H1 (cell line): ENCODE results near the gene SIX4. TPM values are rescaled to one million over a fixed set of nuclear protein-coding genes. Genes with fewer than 3 reads are reported as not detected.
"Not testable (repeated sequence)": the region's sequence is repeated elsewhere in the genome, so short reads cannot be mapped to it uniquely, and the experiment has no call there.

ENCODE experiments used
- CTCF ChIA-PET: fragments of 300-600 bp; sonication (Branson Sonifier 250); formaldehyde crosslinking; loops from one replicate; lab custom pipeline; 2021; ENCODE audit not compliant: partially characterized antibody; lab: Charles Lee
- POLR2A ChIA-PET: fragments of 300-600 bp; sonication (Branson Sonifier 250); formaldehyde crosslinking; loops from one replicate; lab custom pipeline; 2021; ENCODE audit warnings: inconsistent platforms; ENCODE audit not compliant: partially characterized antibody; lab: Charles Lee
- DNase-seq, 2 experiments: peaks; one replicate each; pipeline versions ENCODE4 v3.0.0 to v3.0.0-alpha.2; 2010 to 2022; ENCODE audit warnings: low spot score in 2 of 2, low read depth in 1 of 2, mixed read lengths in 1 of 2
- FAIRE-seq: peaks from 2 replicates; lab custom pipeline; 2011; peaks lifted over from hg19 to GRCh38; lab: Jason Lieb, UNC
- H2AFZ ChIP-seq: 2 replicates; pipeline ENCODE4 v1.8.1; 2012; ENCODE audit warnings: low read length, inconsistent platforms
- H2AK5ac ChIP-seq: 2 replicates; pipeline ENCODE4 v1.6.1; 2013; ENCODE audit warnings: low read depth, low read length
- H2BK120ac ChIP-seq: replicated peaks from 2 replicates; pipeline ENCODE3; 2013; ENCODE audit warnings: low read depth, low read length, inconsistent platforms
- H2BK12ac ChIP-seq: 2 replicates; pipeline ENCODE4 v1.6.1; 2013; ENCODE audit warnings: low read depth, low read length
- H2BK15ac ChIP-seq: 2 replicates; pipeline ENCODE4 v1.6.1; 2013; ENCODE audit warnings: low read length
- H2BK20ac ChIP-seq: 2 replicates; pipeline ENCODE4 v1.6.1; 2013; ENCODE audit warnings: low read length
- H2BK5ac ChIP-seq: 2 replicates; pipeline ENCODE4 v1.6.1; 2013; ENCODE audit warnings: low read depth, low read length
- H3K14ac ChIP-seq: 2 replicates; pipeline ENCODE4 v1.6.1; 2013; ENCODE audit warnings: inconsistent platforms; ENCODE audit not compliant: insufficient read length
- H3K18ac ChIP-seq: 2 replicates; pipeline ENCODE4 v1.6.1; 2013; ENCODE audit warnings: low read length; ENCODE audit errors: extremely low read depth
- H3K23ac ChIP-seq: 2 replicates; pipeline ENCODE4 v1.6.1; 2013; ENCODE audit warnings: inconsistent platforms; ENCODE audit not compliant: insufficient read length
- H3K23me2 ChIP-seq: 2 replicates; pipeline ENCODE4 v1.6.1; 2013; ENCODE audit warnings: low read depth, low read length
- H3K27ac ChIP-seq: 2 replicates; pipeline ENCODE4 v1.6.1; 2011; ENCODE audit warnings: low read depth, low read length, inconsistent platforms
- H3K27me3 ChIP-seq, 4 experiments: replicated peaks in 1 of 4; 1 replicate in 1 of 4; 2 replicates in 3 of 4; pipeline versions ENCODE4 v1.6.1 to v1.8.1; 2011 to 2013; ENCODE audit warnings: low read length in 3 of 4, mild to moderate bottlenecking in 3 of 4, inconsistent platforms in 2 of 4, mixed read lengths in 2 of 4, moderate library complexity in 1 of 4; ENCODE audit not compliant: control insufficient read depth in 3 of 4, insufficient read depth in 3 of 4; ENCODE audit errors: extremely low read depth in 1 of 4
- H3K36me3 ChIP-seq, 4 experiments: 2 replicates each; pipeline versions ENCODE4 v1.6.1 to v1.8.1; 2011 to 2013; ENCODE audit warnings: mild to moderate bottlenecking in 4 of 4, low read length in 3 of 4, moderate library complexity in 2 of 4, control low read depth in 1 of 4, inconsistent platforms in 1 of 4; ENCODE audit not compliant: insufficient read depth in 4 of 4, control insufficient read depth in 2 of 4
- H3K4ac ChIP-seq: replicated peaks from 2 replicates; pipeline ENCODE3; 2013; ENCODE audit warnings: low read length, low read depth, mixed read lengths, inconsistent platforms; ENCODE audit not compliant: insufficient read length
- H3K4me1 ChIP-seq, 4 experiments: replicated peaks in 1 of 4; 1 replicate in 1 of 4; 2 replicates in 3 of 4; pipeline versions ENCODE4 v1.6.1 to v1.8.1; 2011 to 2013; ENCODE audit warnings: low read length in 3 of 4, inconsistent platforms in 2 of 4, mixed read lengths in 1 of 4; ENCODE audit not compliant: insufficient read depth in 4 of 4, control insufficient read depth in 3 of 4
- H3K4me2 ChIP-seq, 2 experiments: 2 replicates each; pipeline versions ENCODE4 v1.6.1 to v1.8.1; 2011 to 2013; ENCODE audit warnings: low read depth in 2 of 2, low read length in 2 of 2, control low read depth in 1 of 2, inconsistent platforms in 1 of 2, mild to moderate bottlenecking in 1 of 2; ENCODE audit not compliant: insufficient read depth in 1 of 2
- H3K4me3 ChIP-seq, 4 experiments: fragments of 200-600, 300-600 bp in 1 of 4; sonication (generic), shearing (Covaris generic), sonication (Bioruptor Twin) in 1 of 4; 2 replicates each; pipeline versions ENCODE4 v1.5.1 to v1.8.1; 2011 to 2016; ENCODE audit warnings: low read length in 4 of 4, low read depth in 3 of 4, control low read depth in 2 of 4, inconsistent platforms in 2 of 4, mild to moderate bottlenecking in 2 of 4, mixed read lengths in 1 of 4, moderate library complexity in 1 of 4; ENCODE audit not compliant: insufficient read depth in 2 of 4; ENCODE audit errors: extremely low read depth in 1 of 4
- H3K56ac ChIP-seq: replicated peaks from 2 replicates; pipeline ENCODE3; 2013; ENCODE audit warnings: low read depth, mild to moderate bottlenecking, mixed read lengths, low read length, inconsistent platforms; ENCODE audit not compliant: insufficient read length
- H3K79me1 ChIP-seq: 2 replicates; pipeline ENCODE4 v1.6.1; 2013; ENCODE audit warnings: low read depth, low read length, control low read depth
- H3K79me2 ChIP-seq, 2 experiments: 2 replicates each; pipeline versions ENCODE4 v1.6.1 to v1.8.1; 2012 to 2013; ENCODE audit warnings: low read length in 2 of 2, mild to moderate bottlenecking in 2 of 2, inconsistent platforms in 1 of 2; ENCODE audit not compliant: insufficient read depth in 2 of 2, control insufficient read depth in 1 of 2
- H3K9ac ChIP-seq, 4 experiments: replicated peaks in 1 of 4; 1 replicate in 1 of 4; 2 replicates in 3 of 4; pipeline versions ENCODE4 v1.6.1 to v1.8.1; 2011 to 2013; ENCODE audit warnings: low read depth in 3 of 4, low read length in 3 of 4, control low read depth in 2 of 4, mild to moderate bottlenecking in 2 of 4, moderate library complexity in 2 of 4, inconsistent platforms in 1 of 4; ENCODE audit errors: extremely low read depth in 1 of 4
- H3K9me3 ChIP-seq, 2 experiments: 2 replicates each; pipeline versions ENCODE4 v1.6.1 to v1.8.1; 2012 to 2013; ENCODE audit warnings: mild to moderate bottlenecking in 2 of 2, moderate library complexity in 2 of 2, control low read depth in 1 of 2, inconsistent platforms in 1 of 2, low read depth in 1 of 2, low read length in 1 of 2, mixed read lengths in 1 of 2; ENCODE audit not compliant: insufficient read depth in 2 of 2
- H4K20me1 ChIP-seq, 2 experiments: replicated peaks in 1 of 2; 2 replicates each; pipeline versions ENCODE3 to v1.8.1; 2011 to 2013; ENCODE audit warnings: inconsistent platforms in 2 of 2, low read length in 2 of 2, mild to moderate bottlenecking in 1 of 2; ENCODE audit not compliant: insufficient read depth in 2 of 2, control insufficient read depth in 1 of 2
- H4K5ac ChIP-seq: 2 replicates; pipeline ENCODE4 v1.6.1; 2013; ENCODE audit warnings: low read length, low read depth, mixed read lengths, inconsistent platforms; ENCODE audit not compliant: insufficient read length
- H4K8ac ChIP-seq: 2 replicates; pipeline ENCODE4 v1.8.0; 2013; ENCODE audit warnings: mild to moderate bottlenecking, moderate library complexity, low read length, inconsistent platforms; ENCODE audit not compliant: insufficient read depth; ENCODE audit errors: extremely low read depth
- H4K91ac ChIP-seq: replicated peaks from 2 replicates; pipeline ENCODE3; 2013; ENCODE audit warnings: low read length, mixed read lengths, inconsistent platforms; ENCODE audit not compliant: insufficient read length
- WGBS, 2 experiments: shearing (Covaris generic) in 1 of 2; methylation state at CpG; one replicate each; pipeline versions ENCODE4 v1.1.6 to v1.1.7; 2013 to 2015; ENCODE audit warnings: low lambda C conversion rate in 2 of 2, mixed read lengths in 2 of 2, inconsistent platforms in 1 of 2, low coverage in 1 of 2, missing lambda C conversion rate in 1 of 2; ENCODE audit not compliant: insufficient replicate concordance in 2 of 2, insufficient coverage in 1 of 2, insufficient read length in 1 of 2; ENCODE audit errors: extremely low coverage in 1 of 2, missing lambda C conversion rate in 1 of 2; 5-methylcytosine and 5-hydroxymethylcytosine counted together
- polyA plus RNA-seq, 7 experiments: library from polyadenylated mRNA; depleted of rRNA in 3 of 7; stranded (reverse) in 5 of 7; unstranded in 2 of 7; fragments of >200 nt in 5 of 7; fragments of 200-250 nt in 2 of 7; gene quantifications; 1 replicate in 5 of 7; 2 replicates in 1 of 7; 4 replicates in 1 of 7; pipeline versions ENCODE4 v1.2.1 to v1.2.3, GENCODE V29; 2011 to 2013; ENCODE audit warnings: missing spikeins in 2 of 7, mixed read lengths in 2 of 7
- total RNA-seq: library from RNA; stranded (reverse); fragmentation: NEBNext Ultra II Directional; extraction: Animal tissue kit (Norgen Biotek cat#: 25700); gene quantifications from 2 replicates; pipeline ENCODE4 v1.2.1, GENCODE V29; 2021

Gene SIX4
- total and polyA plus RNA-seq, 2 of the 8 experiments (the other 6 are each of a cell fraction or from before 2014, with no cell fraction given): 9.0 to 38.9 TPM

GRCh38 chr14:60731291-60731690 lies 7.1 kb upstream of the SIX4 start:
- H2BK20ac ChIP-seq, H4K8ac ChIP-seq, H3K9me3 ChIP-seq, H3K18ac ChIP-seq, H3K27ac ChIP-seq, H3K36me3 ChIP-seq, H3K27me3 ChIP-seq, H2BK5ac ChIP-seq, H3K4me1 ChIP-seq, POLR2A ChIA-PET, FAIRE-seq, H2AK5ac ChIP-seq, H4K91ac ChIP-seq, H2BK120ac ChIP-seq, H3K9ac ChIP-seq, H3K4me2 ChIP-seq, H3K4ac ChIP-seq, H3K23ac ChIP-seq, H2AFZ ChIP-seq, H2BK15ac ChIP-seq, H4K20me1 ChIP-seq, H3K4me3 ChIP-seq, H3K23me2 ChIP-seq, H3K56ac ChIP-seq, CTCF ChIA-PET, DNase-seq, H3K79me1 ChIP-seq, H3K14ac ChIP-seq, H4K5ac ChIP-seq, H2BK12ac ChIP-seq: not testable (repeated sequence)
- 93% methylated on average over 5 of the region's 5 CpGs; no CpG with 5 or more reads in 1 of the 2 experiments for WGBS, 2 experiments
- H3K79me2 ChIP-seq: peaks cover 7 to 17% of the 10 kb centered on the region in 2 experiments
